GM12878 (cell line): ENCODE data around the gene SPTLC3.

ENCODE experiments used
- EZH2 ChIP-seq: IDR thresholded peaks from 2 replicates; pipeline ENCODE4 v1.6.1; 2012; ENCODE audit warnings: low read depth, mild to moderate bottlenecking, control low read depth, inconsistent platforms, low read length, borderline replicate concordance; ENCODE audit not compliant: control insufficient read depth
- TF ChIP-seq, protein P1 (sequence below): fragments of 450-650 bp; IDR thresholded peaks from 2 replicates; pipeline ENCODE4 v1.6.1; 2017; ENCODE audit warnings: mild to moderate bottlenecking, low read depth, inconsistent platforms; ENCODE audit not compliant: poor library complexity, severe bottlenecking

DNA sequence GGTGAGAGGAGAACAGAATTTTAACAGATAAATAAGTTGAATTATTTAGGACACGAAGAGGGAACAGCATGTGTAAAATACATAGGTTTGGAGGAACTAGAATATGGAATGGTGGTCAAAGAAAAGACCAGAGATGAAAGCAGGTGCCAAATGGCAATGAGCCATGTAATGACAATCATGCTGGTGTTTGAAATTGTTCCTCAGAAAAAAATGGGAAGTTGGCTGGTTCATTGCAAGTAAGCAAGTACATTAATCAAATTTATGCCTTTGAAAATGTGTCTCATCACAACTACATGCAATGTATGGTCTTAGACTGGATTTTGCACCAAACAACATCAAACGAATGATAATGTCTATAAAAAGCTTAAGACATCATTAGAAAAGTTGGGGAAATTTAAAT is 83.3 kb downstream of the SPTLC3 start:
- no peak for TF ChIP-seq EZH2
- TF ChIP-seq, protein P1, sequence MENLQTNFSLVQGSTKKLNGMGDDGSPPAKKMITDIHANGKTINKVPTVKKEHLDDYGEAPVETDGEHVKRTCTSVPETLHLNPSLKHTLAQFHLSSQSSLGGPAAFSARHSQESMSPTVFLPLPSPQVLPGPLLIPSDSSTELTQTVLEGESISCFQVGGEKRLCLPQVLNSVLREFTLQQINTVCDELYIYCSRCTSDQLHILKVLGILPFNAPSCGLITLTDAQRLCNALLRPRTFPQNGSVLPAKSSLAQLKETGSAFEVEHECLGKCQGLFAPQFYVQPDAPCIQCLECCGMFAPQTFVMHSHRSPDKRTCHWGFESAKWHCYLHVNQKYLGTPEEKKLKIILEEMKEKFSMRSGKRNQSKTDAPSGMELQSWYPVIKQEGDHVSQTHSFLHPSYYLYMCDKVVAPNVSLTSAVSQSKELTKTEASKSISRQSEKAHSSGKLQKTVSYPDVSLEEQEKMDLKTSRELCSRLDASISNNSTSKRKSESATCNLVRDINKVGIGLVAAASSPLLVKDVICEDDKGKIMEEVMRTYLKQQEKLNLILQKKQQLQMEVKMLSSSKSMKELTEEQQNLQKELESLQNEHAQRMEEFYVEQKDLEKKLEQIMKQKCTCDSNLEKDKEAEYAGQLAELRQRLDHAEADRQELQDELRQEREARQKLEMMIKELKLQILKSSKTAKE = no peak
